NCI-H1417 (cell line): ENCODE measurements around the gene DAGLA.

Experiments used
- DNase-seq, 3 experiments: peaks; one replicate each; lab custom pipeline; 2025; lab: John Stamatoyannopoulos, UW

DAGLA gene

DNA sequence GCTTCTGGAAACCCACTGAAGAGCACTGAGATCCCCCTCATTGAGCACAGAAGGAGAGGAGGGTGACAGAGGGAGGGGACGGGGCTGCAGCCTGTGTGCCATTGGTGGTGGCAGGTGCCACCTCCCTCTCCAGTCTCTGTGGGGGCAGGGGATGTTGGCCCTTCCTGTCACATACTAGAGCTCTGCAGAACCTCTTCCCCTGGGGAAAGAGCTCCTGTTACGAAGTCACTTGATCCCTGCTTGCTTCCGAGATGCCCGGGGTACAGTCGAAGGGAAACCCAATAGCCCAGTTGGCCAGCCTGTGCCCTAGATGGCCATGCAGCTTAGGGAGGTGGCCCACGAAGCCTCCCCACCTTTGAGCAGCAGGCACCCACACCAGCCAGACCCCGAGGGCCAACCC is 29.4 kb downstream of the DAGLA start:
- peak in 2 of 3 experiments; percentile 15 to 46 for DNase-seq

GRCh38 chr11:61710019-61710418 is 29.8 kb downstream of the DAGLA start:
- peak in 1 of 3 experiments; percentile 21 for DNase-seq

GRCh38 chr11:61711037-61711436 is 30.8 kb downstream of the DAGLA start:
- DNase-seq = no peak

DNA sequence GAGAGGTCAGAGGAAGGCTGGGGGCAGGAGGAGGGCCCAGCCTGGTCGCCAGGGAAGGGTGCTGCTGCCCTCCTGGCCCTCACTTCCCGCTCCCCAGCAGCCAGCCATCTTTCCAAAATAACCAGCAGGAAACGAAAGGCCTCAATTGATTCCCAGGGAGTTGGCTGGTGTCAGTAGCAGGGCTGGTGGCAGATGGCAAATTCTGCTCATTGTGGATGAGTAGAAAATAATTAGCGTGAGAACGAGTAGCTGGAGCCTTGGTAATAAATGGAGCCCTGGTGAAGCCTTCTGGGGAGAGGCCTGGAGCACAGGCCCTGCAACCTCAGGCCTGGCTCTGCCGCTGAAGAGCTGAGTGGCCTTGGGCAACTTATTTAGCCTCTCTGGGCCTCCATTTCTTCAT is 31.3 kb downstream of the DAGLA start:
- peak in 2 of 3 experiments; percentile 54 to 80 for DNase-seq

- no peak for DNase-seq
Observed at GRCh38 chr11:61712314-61712713, 32.1 kb downstream of the DAGLA start.

- no peak for DNase-seq
Observed at GRCh38 chr11:61712846-61713245, 32.7 kb downstream of the DAGLA start.

DNA sequence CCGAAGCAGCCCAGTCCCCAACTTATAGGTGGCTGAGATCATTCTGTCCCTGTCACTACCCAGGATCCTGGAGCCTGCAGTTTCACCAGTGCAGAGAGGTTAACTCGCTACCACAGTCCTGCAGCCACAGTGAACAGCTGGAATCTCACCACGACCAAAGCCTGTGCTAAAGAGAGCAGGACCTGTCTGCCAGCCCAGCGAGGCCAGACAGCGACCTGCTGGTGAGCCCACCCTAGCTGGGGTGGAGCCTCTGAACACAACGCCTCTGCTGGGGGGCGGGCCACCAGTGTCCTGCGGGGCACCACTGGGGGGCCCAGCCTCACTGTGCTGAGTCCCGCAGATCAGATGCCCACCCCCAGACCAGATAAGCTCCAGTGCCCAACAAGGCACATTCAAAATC is 33.3 kb downstream of the DAGLA start:
- no peak for DNase-seq

DNA sequence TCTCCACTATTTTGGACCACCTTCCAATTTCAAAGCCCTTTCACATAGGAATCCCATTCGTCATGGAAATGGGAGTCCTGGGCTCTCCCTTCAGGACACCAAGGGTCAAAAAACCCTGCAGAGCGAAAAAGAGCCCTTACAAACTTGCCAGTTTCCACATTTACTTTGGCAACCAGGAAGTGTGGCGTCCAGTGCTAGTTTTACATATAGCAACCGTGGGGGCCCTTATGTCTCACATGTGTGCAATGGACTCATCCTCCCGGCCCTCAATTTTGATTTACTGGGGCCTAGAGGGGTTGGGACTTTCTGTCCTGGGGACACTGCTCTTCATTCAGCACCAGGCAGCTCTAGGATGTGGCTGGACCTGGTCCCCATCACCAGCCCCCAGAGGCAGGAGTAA is 33.7 kb downstream of the DAGLA start:
- no peak for DNase-seq

DNA sequence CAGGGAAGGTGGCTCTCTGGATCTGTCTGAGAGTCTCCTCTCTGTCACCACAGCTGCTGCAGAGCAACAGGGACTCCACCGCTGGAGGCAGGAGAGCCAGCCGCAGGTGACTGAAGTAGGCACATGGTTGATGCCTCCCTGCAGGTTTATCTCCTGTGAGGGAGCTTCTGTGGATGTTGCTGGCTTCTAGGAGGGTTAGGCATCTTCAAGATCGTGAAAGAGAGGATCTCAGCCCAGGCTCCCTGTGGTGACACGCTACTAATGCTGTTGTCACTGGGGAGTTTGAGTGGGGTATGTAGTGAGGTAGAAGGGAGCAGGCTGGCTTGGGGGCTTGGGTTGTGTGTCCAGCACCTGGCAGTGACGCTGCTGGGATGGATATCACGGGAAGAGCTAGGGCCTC is 34.1 kb downstream of the DAGLA start:
- peak in 1 of 3 experiments; percentile 9 for DNase-seq

- DNase-seq = no peak
Observed at GRCh38 chr11:61714916-61715315, 34.7 kb downstream of the DAGLA start.

GRCh38 chr11:61715867-61716266 is 35.7 kb downstream of the DAGLA start:
- DNase-seq = no peak

DNA sequence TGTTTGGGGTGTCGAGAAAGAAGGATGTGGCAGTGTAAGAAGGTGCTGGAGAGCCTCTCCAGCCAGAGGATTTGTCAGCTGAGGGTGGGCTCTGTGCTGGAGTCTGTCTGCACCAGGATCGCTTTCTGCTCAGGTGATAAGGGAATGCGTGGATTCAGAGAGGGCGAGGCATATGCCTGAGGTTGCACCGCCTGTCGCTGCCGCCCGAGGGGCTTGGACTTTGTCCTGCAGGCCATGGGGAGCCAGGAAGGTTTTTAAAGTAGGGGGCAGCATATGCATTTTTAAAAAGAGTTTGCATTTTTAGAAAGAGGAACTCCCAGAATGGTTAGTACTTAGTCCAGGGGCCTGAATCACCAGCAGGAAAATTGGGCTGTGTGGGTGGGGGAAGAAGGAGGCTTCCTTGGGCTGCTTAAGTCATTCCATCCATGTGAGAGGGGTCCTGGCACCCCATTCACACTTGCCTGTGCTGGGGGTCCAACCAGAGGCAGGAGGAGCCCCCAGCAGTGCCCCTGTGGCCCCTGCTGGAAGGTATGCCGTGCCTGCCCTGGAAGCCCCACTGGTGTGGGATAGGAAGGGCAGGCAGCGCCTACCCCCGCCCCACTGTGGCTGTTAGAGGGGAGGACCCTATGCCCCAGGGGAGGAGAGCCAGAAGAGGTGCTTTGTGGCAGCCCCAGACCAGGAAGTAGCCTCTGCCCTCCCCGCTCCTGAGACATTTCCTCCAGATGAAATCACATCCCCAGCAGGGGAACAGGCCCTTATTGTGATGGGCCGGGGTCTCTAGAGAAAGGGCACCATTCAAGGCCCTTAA is 36.5 kb downstream of the DAGLA start:
- DNase-seq = no peak

DNA sequence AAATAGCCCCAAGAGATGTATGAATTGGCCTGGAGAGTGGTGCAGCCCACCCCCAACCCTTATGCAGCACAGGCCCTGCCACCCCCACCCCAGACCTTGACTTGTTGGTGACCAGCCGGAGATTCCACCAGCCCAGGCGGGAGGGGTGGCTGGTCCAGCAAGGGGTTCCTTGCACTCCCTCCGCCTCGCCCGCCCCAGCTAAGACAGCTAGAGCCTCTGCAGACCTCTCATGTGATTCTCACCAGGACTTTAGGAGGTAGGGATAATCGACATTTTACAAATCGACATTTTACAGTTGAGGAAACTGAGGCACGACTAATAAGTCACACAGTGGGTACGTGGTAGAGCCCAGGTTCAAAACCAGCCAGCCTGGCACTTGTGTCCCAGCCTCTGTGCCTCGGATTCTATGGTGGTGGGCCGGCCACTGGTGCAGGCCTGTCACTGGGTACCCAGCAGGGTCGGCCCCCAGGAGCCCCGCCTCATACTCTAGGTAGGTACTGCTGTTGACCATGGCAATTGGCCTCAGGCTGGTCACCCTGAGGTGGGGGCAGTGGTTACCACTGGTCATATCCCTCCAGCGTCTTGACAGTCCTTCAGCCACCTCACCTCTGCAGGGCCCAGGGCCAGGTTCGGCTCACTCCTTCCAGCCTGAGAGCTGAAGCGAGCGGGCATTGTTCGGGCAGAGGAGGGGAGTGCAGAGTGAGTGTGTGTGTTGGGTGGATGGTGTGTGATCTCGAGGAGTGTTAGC is 37.3 kb downstream of the DAGLA start:
- no peak for DNase-seq

GRCh38 chr11:61718046-61718531 is 37.9 kb downstream of the DAGLA start:
- no peak for DNase-seq

DNA sequence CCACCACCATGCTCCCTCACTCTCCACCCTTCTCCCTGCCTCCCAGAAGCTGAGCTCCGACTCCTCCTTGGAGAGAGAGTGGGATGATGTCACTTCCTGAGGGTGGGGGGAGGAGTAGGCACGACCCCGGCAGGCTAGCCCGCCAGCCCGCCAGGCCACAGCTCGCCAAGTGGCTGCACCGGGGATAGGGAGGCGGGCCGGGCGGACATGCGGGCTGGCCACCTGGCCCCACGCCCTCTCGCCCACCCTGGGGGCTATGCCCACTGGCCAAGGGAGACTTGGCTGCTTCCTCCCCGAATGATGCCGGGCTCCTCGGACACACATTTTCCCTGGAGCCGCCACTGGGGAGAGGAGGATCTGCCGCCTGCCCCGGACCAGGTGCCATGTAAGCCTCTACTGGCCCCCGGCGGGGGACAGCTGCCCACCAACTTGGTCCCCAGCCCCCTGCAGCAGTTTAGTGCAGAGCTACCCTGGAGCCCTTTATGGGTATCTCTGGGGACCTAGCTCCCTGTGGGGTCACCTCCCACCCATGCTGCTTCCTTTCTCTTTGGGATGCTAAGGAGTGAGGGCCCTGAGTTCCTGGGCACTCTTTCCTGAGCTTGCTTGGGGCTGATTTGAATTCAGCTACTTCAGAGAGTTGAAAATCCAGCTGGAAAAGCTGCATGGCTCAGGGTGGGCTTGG is 38.6 kb downstream of the DAGLA start:
- no peak for DNase-seq

DNA sequence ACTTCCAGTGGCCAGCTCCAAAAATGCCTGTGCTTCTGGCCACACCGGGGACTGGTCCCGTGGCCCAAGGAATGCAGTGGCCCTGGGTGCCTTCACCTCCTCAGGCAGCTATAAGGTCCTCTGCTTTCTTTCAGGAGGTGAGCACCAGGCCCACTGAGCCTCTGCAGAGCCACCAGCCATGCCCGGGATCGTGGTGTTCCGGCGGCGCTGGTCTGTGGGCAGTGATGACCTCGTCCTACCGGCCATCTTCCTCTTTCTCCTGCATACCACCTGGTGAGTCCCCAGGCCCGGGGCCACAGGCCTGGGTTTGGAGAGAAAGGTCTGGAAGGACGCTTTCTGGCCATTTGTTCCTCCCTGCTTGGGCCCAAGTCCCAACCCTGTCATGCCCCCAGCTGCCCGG is 39.8 kb downstream of the DAGLA start:
- no peak for DNase-seq

DNA sequence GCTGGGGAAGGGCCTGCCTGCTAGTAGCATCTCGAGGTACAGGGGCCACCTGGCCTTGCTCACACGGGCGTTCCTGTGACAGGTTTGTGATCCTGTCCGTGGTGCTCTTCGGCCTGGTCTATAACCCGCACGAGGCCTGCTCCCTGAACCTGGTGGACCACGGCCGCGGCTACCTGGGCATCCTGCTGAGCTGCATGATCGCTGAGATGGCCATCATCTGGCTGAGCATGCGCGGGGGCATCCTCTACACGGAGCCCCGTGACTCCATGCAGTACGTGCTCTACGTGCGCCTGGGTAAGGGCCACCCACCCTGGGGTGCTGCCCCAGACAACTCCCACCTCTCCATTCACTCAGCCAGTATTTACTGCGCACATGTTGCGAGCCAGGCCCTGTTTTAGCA is 40.4 kb downstream of the DAGLA start:
- no peak for DNase-seq

- no peak for DNase-seq
Observed at GRCh38 chr11:61724437-61724836, 44.2 kb downstream of the DAGLA start.

DNA sequence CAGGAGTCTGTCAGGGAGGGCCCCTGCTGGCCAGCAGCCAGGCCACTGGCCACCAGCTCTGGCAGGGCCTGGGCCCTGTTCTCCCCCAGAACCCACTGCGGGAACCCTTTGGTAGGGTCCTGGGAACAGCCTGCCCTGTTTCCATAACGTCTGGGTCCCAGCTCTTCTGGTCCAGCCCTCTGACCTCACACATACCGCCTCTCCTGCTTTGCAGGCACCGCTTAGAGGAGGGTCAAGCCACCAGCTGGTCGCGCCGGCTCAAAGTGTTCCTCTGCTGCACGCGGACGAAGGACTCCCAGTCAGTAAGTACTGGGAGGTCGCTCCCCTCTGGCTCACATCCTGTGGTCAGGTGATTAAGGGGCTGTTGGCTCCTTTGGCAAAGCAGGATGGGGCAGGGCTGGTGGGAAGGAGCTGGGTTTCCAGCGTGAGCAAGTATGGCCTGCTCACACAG is 45.6 kb downstream of the DAGLA start:
- DNase-seq = no peak

GRCh38 chr11:61726775-61727174 is 46.6 kb downstream of the DAGLA start:
- no peak for DNase-seq

DNA sequence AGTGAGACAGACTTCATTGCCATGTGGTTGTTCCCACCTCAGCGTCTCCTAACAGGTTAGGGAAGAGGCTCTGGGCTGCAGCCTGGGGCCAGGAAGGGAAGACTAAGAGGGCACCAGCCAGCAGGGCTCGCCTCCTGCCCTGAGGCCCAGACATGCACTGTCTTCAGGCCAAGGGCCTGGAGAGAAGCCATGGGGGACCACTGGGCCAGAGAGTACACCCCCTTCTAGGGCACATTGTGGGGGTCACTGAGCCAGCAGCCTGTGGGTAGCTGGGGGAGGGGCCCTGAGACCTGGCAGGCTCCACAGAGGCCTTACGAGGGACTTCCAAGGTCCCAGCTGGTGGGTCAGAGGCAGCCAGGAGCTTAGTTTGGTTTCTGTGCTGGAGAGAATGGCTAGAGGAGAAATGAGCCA is 47.2 kb downstream of the DAGLA start:
- no peak for DNase-seq
